Stimulated activated CD4-positive, alpha-beta T cell treated with anti-CD3 and anti-CD28 coated beads, TNF-alpha, amount 100 ng/mL, for 24 hours (primary cell): Measurements from ENCODE around the gene COX8C.

Experiments used
- DNase-seq, 3 experiments: peaks; one replicate each; pipeline ENCODE4 v3.0.0-alpha.2; 2020; ENCODE audit warnings: low read depth in 3 of 3

COX8C gene, protein sequence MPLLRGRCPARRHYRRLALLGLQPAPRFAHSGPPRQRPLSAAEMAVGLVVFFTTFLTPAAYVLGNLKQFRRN

GRCh38 chr14:93346926-93347721 is at the start of gene COX8C:
TSS of gene COX8C (plus strand) at chr14:93347182. CDS start at chr14:93347269, 87 bp downstream.
- no peak for DNase-seq

GRCh38 chr14:93299416-93299815 is 47.6 kb upstream of the COX8C start:
- DNase-seq: no peak

DNA sequence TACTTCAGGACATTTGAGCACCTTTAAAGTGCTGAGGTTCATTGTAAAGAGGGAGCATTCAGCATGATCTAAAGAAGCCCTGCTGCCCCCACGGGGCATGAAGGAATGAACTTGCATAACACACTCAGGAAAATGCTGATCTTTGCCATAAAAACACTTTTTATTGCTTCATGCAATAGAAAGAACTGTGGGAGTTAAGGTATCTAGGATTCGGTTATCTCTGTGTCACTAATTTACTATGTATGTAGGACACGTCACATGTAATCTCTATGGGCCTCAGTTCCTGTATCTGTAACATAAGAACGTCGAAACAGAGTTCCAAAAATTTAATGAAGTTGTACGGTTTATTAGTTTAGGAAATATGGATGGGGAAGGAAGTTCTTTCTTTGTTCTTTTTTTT is 47.1 kb upstream of the COX8C start:
- DNase-seq: no peak

DNA sequence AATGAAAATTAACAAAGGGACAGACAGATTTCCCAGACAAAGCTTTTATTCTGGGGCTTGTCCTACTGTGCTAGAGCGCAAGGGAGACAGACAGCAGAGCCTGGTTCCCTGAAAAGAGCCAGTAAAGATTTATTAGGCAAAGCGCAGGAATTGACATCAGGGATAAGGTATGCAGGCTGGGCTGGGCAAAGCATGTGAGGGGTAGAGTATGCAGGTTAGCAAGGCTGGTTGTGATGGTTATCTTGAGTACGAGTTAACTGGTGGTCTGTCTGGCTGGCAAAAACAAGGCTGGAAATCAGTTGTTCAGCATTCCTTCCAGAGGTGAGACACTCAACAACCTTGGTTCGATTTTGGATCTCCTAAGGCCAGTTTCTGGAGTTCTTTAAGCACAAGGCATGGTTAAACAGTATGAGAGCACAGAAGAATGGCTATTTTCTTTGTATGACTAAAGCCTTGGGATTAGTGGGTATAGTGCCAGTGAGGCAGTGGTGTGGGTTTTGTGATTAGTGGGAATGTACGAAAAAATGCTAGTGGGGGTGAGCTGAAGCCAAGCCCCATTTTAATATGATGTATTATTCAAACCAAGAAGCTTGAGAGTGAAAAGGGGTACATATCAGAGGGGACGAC is 45.0 kb upstream of the COX8C start:
- no peak for DNase-seq

DNA sequence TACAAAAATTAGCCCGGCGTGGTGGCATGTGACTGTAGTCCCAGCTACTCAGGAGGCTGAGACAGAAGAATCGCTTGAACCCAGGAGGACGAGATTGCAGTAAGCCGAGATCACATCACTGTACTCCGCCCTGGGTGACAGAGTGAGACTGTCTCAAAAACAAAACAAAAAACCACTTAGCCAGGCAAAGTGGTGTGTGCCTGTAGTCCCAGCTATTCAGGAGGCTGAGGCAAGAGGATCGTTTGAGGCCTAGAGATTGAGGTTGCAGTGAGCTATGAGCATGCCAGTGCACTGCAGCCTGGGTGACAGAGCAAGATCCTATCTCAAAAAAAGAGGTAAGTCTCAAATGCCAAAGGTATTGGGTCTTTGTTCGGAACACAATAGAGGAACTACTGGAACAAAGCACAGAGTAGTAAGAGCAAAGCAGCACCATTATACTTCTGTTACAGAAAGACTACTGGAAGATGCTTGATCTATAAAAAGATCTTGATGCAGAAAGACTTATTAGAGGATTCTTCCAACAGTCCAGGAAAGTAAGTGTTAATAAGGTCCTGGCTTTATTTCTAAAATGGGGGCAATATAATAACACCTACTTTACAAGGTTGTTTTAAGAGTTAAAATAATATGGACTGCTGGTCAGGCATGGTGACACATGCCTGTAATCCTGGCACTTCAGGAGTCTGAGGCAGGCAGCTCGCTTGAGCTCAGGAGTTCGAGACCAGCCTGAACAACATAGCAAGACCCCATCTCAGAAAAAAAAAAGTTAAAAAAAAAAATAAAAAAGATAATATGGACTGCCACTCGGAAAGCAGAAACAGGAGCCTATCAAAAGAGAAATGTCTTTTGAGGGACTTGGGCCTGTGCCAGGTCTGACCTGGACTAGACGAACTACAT is 44.0 kb upstream of the COX8C start:
- DNase-seq: no peak

DNA sequence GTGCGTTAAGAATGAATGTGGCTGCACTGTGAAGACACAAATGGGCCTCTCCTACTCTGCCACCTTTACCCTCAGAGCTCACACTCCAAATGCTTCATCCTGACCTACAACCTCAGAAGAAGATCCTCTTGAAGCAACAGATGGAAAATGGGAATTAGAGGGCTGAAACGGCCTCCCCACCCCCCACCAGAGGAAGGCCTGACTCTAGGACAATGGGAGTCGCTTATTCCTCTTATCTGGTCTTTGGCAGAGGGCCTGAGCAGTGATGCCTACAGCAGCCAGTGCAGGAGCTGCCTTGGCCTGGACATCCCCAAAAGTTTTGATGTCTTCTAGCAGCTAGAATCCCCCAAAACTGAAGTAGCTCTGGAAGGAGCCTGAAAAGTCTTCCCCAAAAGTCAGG is 43.3 kb upstream of the COX8C start:
- DNase-seq: no peak

DNA sequence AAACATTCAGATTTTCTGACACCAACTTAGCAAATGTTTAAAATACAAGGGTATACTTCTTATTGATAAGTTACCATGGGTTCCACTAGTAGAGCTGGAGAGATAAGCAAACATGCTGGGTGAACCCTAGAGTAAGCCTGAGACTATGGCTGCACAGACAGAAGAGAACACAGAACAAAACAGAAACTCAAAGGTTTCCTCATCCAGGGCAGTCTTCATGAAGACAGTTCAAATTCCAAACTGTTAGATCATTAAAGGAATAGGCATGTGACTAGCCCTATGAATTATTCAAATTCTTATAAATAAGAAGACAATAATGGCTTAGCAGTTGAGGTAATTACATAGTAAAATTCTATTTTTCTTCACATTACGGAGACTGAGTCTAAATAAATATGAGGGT is 42.2 kb upstream of the COX8C start:
- no peak for DNase-seq

DNA sequence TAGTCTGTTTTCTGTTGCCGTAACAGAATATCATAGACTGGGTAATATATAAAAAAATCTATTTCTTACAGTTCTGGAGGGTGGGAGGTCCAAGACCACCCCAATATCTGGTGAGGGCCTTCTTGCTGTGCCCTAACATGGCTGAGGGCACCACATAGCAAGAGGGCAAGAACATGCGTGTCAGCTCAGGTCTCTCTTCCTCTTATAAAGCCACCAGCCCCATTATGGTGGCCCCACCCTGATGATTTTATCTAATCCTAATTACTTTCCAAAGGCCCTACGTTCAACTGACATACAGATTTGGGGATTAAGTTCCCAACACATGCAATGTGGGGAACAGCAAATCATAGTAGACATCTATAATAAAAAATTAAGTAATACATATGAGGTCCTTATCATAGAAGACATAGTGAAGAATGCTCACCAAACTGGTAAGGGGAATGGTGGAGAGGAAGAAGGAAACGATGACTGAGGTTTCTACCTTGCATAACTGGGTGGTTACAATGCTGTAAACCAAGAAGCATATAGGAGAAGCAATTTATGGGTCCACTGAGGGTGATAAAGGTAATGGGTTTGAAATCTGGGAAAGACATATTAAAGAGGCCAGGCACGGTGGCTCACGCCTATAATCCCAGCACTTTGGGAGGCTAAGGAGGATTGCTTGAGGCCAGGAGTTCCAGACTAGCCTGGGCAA is 41.1 kb upstream of the COX8C start:
- DNase-seq: no peak

DNA sequence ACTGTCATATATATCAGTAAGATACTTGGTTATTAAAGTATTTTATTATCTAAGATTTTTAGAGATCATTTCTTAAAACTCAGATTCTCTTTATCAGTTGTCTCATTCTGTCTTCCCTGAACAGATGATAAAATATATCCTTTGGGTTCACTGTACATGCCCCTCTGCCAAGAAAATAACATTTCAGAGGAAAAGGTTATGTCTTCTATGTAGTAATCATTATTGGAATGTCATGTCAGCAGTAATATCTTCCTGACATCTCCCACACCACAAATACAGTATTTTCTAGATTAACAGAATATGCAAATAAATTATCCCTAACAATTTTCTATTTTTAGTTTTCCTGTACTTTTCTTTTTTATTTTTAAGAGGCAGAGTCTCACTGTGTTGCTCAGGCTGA is 40.2 kb upstream of the COX8C start:
- no peak for DNase-seq

GRCh38 chr14:93308686-93309345 is 38.2 kb upstream of the COX8C start:
- no peak for DNase-seq

- no peak for DNase-seq
Observed at GRCh38 chr14:93309427-93309966, 37.5 kb upstream of the COX8C start.

- DNase-seq: no peak
Observed at GRCh38 chr14:93311082-93311481, 35.9 kb upstream of the COX8C start.

GRCh38 chr14:93315575-93315974 is 31.4 kb upstream of the COX8C start:
- DNase-seq: no peak

DNA sequence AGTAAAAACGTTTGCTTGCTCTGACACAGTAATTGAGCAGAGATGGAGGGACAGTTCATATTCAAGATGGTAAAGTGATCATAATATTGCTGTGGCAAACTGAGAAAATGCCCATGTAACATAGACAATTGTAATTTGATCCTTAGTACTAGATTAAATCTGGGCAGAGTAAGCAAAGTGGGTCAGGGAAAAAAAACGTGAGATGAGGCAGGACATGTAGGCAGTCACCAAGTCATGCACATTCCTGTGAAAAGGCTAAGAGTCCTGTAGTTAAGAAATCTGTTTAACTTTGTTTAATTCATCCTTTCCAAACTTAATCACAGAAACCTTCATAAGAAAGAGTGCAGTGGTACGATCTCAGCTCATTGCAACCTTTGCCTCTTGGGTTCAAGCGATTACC is 30.3 kb upstream of the COX8C start:
- no peak for DNase-seq

DNA sequence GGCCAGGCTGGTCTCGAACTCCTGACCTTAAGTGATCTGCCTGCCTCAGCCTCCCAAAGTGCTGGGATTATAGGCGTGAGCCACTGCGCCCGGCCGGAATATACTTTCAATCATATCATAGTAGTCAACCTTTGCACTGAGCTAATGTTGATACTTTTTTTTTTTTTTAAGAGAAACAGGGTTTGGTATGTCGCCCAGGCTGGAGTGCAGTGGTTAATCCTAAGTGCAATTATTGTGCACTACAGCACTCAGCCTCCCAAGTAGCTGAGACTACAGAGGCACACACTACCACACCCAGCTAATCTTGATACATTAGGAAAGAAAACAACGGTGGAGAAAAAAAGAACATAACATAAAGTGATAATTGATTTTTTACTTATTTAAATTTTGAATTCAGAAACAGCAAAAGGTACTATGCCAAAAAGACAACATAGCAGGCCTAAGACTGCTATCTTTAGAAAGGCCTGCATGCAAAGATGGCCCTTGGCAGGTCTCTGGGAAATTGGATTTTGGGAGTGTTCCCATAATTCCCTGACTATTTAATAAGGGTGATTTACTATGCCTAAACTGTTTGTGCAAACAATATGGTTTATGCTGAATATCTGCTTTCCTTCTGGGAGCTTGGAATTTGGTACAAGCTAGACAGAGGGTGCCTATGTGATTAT is 29.6 kb upstream of the COX8C start:
- DNase-seq: no peak

GRCh38 chr14:93317875-93318807 is 28.8 kb upstream of the COX8C start:
- no peak for DNase-seq

GRCh38 chr14:93318927-93319326 is 28.1 kb upstream of the COX8C start:
- no peak for DNase-seq

GRCh38 chr14:93319494-93319893 is 27.5 kb upstream of the COX8C start:
- DNase-seq: no peak

GRCh38 chr14:93319958-93320357 is 27.0 kb upstream of the COX8C start:
- DNase-seq: no peak
